ENCODE measurements around the gene MAPK8IP1. TPM values are rescaled to one million over a fixed set of nuclear protein-coding genes. Genes with fewer than 3 reads are reported as not detected.
A peak's percentile ranks its signal among the peaks of the same experiment; 100 is the strongest.

Gene MAPK8IP1
- total RNA-seq, 4 donors from 2014 or later = 1.9 to 11.1 (median 2.6) TPM

DNA sequence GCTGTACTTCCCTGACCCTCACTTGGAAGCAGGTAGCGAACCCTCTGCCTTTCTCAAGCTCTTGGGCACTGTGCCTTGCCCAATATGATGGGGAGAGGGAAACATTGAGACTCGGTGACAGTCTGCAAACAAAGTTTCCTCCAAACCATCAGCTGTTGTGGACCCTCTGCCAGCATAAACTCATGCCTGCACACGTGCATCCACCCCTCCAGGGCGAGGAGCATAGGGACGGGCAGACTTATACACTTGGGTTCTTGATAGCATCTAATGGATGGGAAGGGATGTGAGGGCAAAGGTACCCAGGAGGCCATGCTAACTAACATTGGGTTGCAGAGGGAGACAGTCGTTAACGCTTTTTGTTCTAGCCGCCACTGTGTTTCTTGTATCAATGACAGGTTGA is 8.2 kb upstream of the MAPK8IP1 start:
- Histone ChIP-seq H3K36me3 (peaks cover 0 to 36% (median 7%) of the 10 kb centered on the region in 4 donors), H3K27ac (no peak overlapping the region), H3K9me3 (no peaks in the 10 kb centered on the region), H3K4me1 (peaks cover 0 to 4% (median 0%) of the 10 kb centered on the region in 4 donors), H3K27me3 (no peaks in the 10 kb centered on the region), H3K4me3 (no peak overlapping the region)
- TF ChIP-seq POLR2A (IDR thresholded peaks at IDR 0.05) (no peak), EP300 (IDR thresholded peaks at IDR 0.05; ENCODE audit: low read depth) (no peak), POLR2AphosphoS5 (IDR thresholded peaks at IDR 0.05) (no peak)
- TF ChIP-seq, protein P1, sequence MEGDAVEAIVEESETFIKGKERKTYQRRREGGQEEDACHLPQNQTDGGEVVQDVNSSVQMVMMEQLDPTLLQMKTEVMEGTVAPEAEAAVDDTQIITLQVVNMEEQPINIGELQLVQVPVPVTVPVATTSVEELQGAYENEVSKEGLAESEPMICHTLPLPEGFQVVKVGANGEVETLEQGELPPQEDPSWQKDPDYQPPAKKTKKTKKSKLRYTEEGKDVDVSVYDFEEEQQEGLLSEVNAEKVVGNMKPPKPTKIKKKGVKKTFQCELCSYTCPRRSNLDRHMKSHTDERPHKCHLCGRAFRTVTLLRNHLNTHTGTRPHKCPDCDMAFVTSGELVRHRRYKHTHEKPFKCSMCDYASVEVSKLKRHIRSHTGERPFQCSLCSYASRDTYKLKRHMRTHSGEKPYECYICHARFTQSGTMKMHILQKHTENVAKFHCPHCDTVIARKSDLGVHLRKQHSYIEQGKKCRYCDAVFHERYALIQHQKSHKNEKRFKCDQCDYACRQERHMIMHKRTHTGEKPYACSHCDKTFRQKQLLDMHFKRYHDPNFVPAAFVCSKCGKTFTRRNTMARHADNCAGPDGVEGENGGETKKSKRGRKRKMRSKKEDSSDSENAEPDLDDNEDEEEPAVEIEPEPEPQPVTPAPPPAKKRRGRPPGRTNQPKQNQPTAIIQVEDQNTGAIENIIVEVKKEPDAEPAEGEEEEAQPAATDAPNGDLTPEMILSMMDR (IDR thresholded peaks at IDR 0.05) = no peak
- DNase-seq = no peak
- 80 to 87% methylated on average over 2 to 8 of the region's 8 CpGs for WGBS, 2 donors (ENCODE audit: low coverage in 1 of 2)
- in situ Hi-C loops (cut with MboI; ENCODE audit: low pct_ligation_motif_present in 1 of 4, low pct_unique_long_range_greater_than_20kb in 1 of 4, low sequenced_read_pairs in 3 of 4) (no loop called here), intact Hi-C loops (cut with DNase I; ENCODE audit: low total_unique reads) (no loop called here)

DNA sequence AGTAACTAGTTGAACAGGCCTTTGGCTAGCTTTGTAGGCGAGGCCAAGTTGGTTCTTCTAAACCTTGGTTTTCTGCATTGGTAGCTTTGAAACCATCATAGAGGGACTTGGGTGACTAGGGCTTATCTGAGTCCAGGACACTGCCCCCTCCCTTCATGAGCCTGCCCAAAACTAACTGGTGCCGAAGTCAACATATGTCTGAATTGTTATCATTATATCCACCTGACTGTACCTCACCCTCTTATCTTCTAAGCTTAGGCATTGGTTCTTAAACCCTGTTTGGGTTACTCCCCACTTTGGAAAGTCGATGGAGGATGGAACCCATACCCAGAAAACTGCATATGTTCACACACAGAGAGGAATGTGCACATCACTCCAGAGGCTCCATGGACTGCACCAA is 7.6 kb upstream of the MAPK8IP1 start:
- in situ Hi-C loops (cut with MboI; ENCODE audit: low pct_ligation_motif_present in 1 of 4, low pct_unique_long_range_greater_than_20kb in 1 of 4, low sequenced_read_pairs in 3 of 4) = no loop called here
- WGBS, 2 donors (ENCODE audit: low coverage in 1 of 2) = 89 to 100% methylated on average over 1 to 3 of the region's 3 CpGs
- no peak overlapping the region for H3K27ac ChIP-seq
- TF ChIP-seq POLR2A (IDR thresholded peaks at IDR 0.05) (no peak), POLR2AphosphoS5 (IDR thresholded peaks at IDR 0.05) (no peak), EP300 (IDR thresholded peaks at IDR 0.05; ENCODE audit: low read depth) (no peak)
- TF ChIP-seq, protein P1 (IDR thresholded peaks at IDR 0.05) = no peak
- no peaks in the 10 kb centered on the region for H3K9me3 ChIP-seq
- H3K4me3 ChIP-seq = no peak overlapping the region
- peaks cover 0 to 34% (median 7%) of the 10 kb centered on the region in 4 donors for H3K36me3 ChIP-seq
- H3K4me1 ChIP-seq = peaks cover 0 to 4% (median 0%) of the 10 kb centered on the region in 4 donors
- intact Hi-C loops (cut with DNase I; ENCODE audit: low total_unique reads) = no loop called here
- DNase-seq = no peak
- H3K27me3 ChIP-seq = no peaks in the 10 kb centered on the region

DNA sequence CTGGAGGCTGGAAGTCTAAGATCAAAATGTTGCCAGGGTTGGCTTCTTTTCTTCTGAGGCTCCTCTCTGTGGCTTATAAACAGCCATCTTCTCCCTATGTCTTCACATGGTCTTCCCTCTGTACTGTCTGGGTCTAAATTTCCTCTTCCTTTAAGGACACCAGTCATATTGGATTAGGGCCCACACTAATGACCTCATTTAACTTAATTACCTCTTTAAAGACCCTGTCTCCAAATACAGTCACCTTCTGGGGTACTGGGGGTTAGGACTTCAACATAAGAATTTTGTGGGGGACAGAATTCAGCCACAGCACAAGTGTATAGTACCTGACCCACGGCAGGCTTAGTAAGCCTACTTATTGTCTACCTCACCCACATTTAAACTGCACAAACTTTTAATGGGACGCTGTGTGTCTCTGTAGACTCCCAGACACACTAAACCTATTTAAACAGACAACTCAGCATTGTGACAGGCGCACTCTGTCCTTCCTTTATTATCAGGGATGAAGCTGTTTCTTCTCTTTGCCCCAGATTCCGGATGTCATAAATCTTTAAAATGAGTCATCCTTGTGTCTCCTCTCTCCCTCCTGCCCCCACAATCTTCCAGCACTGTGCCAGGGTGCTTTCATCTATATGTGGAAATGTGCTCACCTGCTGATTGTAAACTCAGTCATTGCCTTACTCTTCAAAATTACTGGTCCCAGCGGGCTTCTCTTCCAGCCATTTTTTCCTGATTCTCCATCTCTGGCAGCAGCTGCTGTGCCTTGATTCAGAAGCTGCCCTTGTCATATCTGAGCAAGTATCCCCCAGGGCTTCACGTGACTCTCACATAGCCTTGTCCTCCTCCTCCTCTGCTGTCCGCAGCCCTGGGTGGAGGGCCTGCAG is 5.4 kb upstream of the MAPK8IP1 start:
- H3K4me3 ChIP-seq = no peak overlapping the region
- intact Hi-C loops (cut with DNase I; ENCODE audit: low total_unique reads) = no loop called here
- H3K27me3 ChIP-seq = no peaks in the 10 kb centered on the region
- no peaks in the 10 kb centered on the region for H3K9me3 ChIP-seq
- DNase-seq = no peak
- H3K36me3 ChIP-seq = peaks cover 0 to 20% (median 7%) of the 10 kb centered on the region in 4 donors
- in situ Hi-C loops (cut with MboI; ENCODE audit: low pct_ligation_motif_present in 1 of 4, low pct_unique_long_range_greater_than_20kb in 1 of 4, low sequenced_read_pairs in 3 of 4) = no loop called here
- H3K4me1 ChIP-seq = peaks cover 0 to 5% (median 0%) of the 10 kb centered on the region in 4 donors
- TF ChIP-seq EP300 (IDR thresholded peaks at IDR 0.05; ENCODE audit: low read depth) (no peak), POLR2A (IDR thresholded peaks at IDR 0.05) (no peak), POLR2AphosphoS5 (IDR thresholded peaks at IDR 0.05) (peak in 2 of 3 donors; percentile 49 to 58)
- H3K27ac ChIP-seq = peak overlapping the region in 2 of 4 donors; percentile 28 to 52
- WGBS, 2 donors (ENCODE audit: low coverage in 1 of 2) = 70 to 75% methylated on average over 6 to 7 of the region's 7 CpGs

DNA sequence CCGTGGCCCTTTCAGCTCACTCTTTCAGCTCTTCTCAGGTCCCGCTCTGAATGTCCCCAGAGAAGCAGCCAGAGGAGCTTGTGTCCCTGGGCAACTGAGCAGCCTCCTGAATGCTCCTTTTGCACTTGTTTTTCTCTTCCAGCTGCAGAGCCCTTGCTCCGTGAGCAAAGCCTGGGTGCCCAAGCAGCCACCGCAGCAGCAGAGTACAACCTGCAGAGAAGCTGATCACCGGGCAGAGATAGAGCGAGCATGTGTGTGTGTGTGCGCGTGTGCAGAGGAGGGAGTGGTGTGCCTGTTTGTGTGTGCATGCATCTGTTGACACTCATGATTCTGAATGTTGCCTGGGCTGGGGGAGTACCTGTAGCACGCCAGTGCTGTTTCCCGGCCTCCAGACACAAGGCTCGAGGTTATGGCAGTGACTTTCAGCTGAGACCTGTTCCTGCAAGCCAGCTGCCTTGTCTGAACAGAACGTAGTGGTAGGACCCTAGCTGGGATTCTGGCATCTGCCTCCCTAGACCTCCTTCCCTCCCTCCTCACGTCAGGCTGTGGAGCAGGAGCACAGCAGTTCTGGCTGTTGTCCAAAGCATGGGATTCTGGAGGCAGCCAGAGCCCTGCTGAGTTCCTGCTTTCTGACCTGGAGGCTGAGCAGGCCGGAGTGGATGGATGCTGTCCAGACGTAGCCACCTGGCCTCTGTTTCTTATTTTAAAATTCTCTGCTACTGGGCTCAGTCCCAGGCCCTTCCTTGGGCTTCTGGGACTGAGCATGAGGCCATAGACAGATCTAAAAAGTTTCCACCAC is 4.5 kb upstream of the MAPK8IP1 start:
- in situ Hi-C loops (cut with MboI; ENCODE audit: low pct_ligation_motif_present in 1 of 4, low pct_unique_long_range_greater_than_20kb in 1 of 4, low sequenced_read_pairs in 3 of 4) = no loop called here
- Histone ChIP-seq H3K27ac (peak overlapping the region in 2 of 4 donors; percentile 30 to 52), H3K4me3 (no peak overlapping the region), H3K27me3 (no peaks in the 10 kb centered on the region), H3K9me3 (no peaks in the 10 kb centered on the region), H3K4me1 (peaks cover 0 to 12% (median 4%) of the 10 kb centered on the region in 4 donors), H3K36me3 (peaks cover 0 to 20% (median 7%) of the 10 kb centered on the region in 4 donors)
- no peak for DNase-seq
- TF ChIP-seq POLR2AphosphoS5 (IDR thresholded peaks at IDR 0.05) (peak in 1 of 3 donors; percentile 40), POLR2A (IDR thresholded peaks at IDR 0.05) (no peak), EP300 (IDR thresholded peaks at IDR 0.05; ENCODE audit: low read depth) (no peak)
- TF ChIP-seq, protein P1 (IDR thresholded peaks at IDR 0.05) = no peak
- intact Hi-C loops (cut with DNase I; ENCODE audit: low total_unique reads) = no loop called here
- WGBS, 2 donors (ENCODE audit: low coverage in 1 of 2) = 73 to 89% methylated on average over 5 to 15 of the region's 15 CpGs

Measured in transverse colon (tissue), 4 donors.